ENCODE data around the gene R3HDM2. TPM values are rescaled to one million over a fixed set of nuclear protein-coding genes. Genes with fewer than 3 reads are reported as not detected.

The R3HDM2 gene
- total RNA-seq, 1 donor from 2014 or later, result 57.3 TPM

- Mint-ChIP-seq H3K27ac (ENCODE audit: unreplicated experiment) (no peak overlapping the region), H3K27me3 (ENCODE audit: low read depth) (peaks cover 86% of the 10 kb centered on the region), H3K4me1 (peaks cover 4% of the 10 kb centered on the region), H3K9me3 (no peaks in the 10 kb centered on the region), H3K36me3 (ENCODE audit: low read depth) (no peaks in the 10 kb centered on the region), H3K4me3 (no peak overlapping the region)
- TF ChIP-seq, protein P1, sequence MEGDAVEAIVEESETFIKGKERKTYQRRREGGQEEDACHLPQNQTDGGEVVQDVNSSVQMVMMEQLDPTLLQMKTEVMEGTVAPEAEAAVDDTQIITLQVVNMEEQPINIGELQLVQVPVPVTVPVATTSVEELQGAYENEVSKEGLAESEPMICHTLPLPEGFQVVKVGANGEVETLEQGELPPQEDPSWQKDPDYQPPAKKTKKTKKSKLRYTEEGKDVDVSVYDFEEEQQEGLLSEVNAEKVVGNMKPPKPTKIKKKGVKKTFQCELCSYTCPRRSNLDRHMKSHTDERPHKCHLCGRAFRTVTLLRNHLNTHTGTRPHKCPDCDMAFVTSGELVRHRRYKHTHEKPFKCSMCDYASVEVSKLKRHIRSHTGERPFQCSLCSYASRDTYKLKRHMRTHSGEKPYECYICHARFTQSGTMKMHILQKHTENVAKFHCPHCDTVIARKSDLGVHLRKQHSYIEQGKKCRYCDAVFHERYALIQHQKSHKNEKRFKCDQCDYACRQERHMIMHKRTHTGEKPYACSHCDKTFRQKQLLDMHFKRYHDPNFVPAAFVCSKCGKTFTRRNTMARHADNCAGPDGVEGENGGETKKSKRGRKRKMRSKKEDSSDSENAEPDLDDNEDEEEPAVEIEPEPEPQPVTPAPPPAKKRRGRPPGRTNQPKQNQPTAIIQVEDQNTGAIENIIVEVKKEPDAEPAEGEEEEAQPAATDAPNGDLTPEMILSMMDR (conservative IDR thresholded peaks at IDR 0.05), result no peak
- DNase-seq (ENCODE audit: low read depth, low spot score), result no peak
Measured at GRCh38 chr12:57470286-57470969, 39.6 kb upstream of the R3HDM2 start.

DNA sequence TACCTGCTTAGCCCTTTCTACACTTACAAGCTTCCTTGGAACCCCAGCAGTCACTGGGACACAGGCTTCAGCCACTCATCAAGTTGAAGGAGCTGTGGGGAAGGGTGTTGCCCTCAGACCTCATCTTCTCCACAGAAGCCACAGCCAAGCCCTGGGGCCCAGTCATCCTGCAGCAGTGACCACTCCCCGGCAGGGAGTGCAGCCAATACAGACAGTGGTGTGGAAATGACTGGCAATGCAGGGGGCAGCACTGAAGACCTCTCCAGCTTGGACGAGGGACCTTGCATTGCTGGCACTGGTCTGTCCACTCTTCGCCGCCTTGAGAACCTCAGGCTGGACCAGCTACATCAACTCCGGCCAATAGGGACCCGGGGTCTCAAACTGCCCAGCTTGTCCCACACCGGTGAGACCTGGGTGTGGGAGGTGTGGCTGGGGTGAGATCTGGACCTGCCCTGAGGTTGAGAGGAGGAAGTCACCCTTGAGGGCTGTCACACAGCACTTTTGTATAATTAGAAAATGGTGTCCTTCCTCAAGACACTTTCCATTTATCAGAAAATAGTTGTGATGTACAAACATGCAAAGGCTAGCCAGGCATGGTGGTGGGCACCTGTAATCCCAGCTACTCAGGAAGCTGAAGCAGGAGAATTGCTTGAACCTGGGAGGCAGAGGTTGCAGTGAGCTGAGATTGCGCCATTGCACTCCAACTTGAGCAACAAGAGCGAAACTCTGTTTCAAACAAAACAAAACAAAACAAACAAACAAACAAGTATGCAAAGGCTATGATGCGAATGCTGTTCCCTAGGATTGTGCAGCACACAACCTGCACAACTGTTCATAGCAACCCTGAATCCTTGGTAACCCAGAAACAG is 38.7 kb upstream of the R3HDM2 start:
- Mint-ChIP-seq H3K4me1 (peaks cover 3% of the 10 kb centered on the region), H3K9me3 (no peaks in the 10 kb centered on the region), H3K4me3 (no peak overlapping the region), H3K27ac (ENCODE audit: unreplicated experiment) (no peak overlapping the region), H3K36me3 (ENCODE audit: low read depth) (no peaks in the 10 kb centered on the region), H3K27me3 (ENCODE audit: low read depth) (peaks cover 86% of the 10 kb centered on the region)
- TF ChIP-seq, protein P1 (conservative IDR thresholded peaks at IDR 0.05), result no peak
- DNase-seq (ENCODE audit: low read depth, low spot score), result no peak

- TF ChIP-seq, protein P1 (conservative IDR thresholded peaks at IDR 0.05), result no peak
- H3K27me3 Mint-ChIP-seq (ENCODE audit: low read depth), result peaks cover 86% of the 10 kb centered on the region
- no peaks in the 10 kb centered on the region for H3K9me3 Mint-ChIP-seq
- H3K4me3 Mint-ChIP-seq, result no peak overlapping the region
- H3K36me3 Mint-ChIP-seq (ENCODE audit: low read depth), result no peaks in the 10 kb centered on the region
- H3K27ac Mint-ChIP-seq (ENCODE audit: unreplicated experiment), result no peak overlapping the region
- H3K4me1 Mint-ChIP-seq, result peaks cover under 1% of the 10 kb centered on the region
- no peak for DNase-seq (ENCODE audit: low read depth, low spot score)
Measured at GRCh38 chr12:57467915-57468314, 37.1 kb upstream of the R3HDM2 start.

- peaks cover 6% of the 10 kb centered on the region for H3K4me1 Mint-ChIP-seq
- no peaks in the 10 kb centered on the region for H3K36me3 Mint-ChIP-seq (ENCODE audit: low read depth)
- DNase-seq (ENCODE audit: low read depth, low spot score), result no peak
- peaks cover 86% of the 10 kb centered on the region for H3K27me3 Mint-ChIP-seq (ENCODE audit: low read depth)
- H3K9me3 Mint-ChIP-seq, result no peaks in the 10 kb centered on the region
- no peak overlapping the region for H3K4me3 Mint-ChIP-seq
- TF ChIP-seq, protein P1 (conservative IDR thresholded peaks at IDR 0.05), result no peak
- peak overlapping the region; percentile 85 for H3K27ac Mint-ChIP-seq (ENCODE audit: unreplicated experiment)
Measured at GRCh38 chr12:57467212-57467874, 36.5 kb upstream of the R3HDM2 start.

GRCh38 chr12:57465747-57466505 is 35.1 kb upstream of the R3HDM2 start:
- H3K9me3 Mint-ChIP-seq, result no peaks in the 10 kb centered on the region
- TF ChIP-seq, protein P1 (conservative IDR thresholded peaks at IDR 0.05), result no peak
- no peak for DNase-seq (ENCODE audit: low read depth, low spot score)
- peaks cover 16% of the 10 kb centered on the region for H3K4me1 Mint-ChIP-seq
- H3K27ac Mint-ChIP-seq (ENCODE audit: unreplicated experiment), result no peak overlapping the region
- peaks cover 83% of the 10 kb centered on the region for H3K27me3 Mint-ChIP-seq (ENCODE audit: low read depth)
- no peaks in the 10 kb centered on the region for H3K36me3 Mint-ChIP-seq (ENCODE audit: low read depth)
- H3K4me3 Mint-ChIP-seq, result no peak overlapping the region
